Naive thymus-derived CD8-positive, alpha-beta T cell (primary cell): ENCODE measurements around the gene CSMD2. TPM values are rescaled to one million over a fixed set of nuclear protein-coding genes. Genes with fewer than 3 reads are reported as not detected.

Source experiments
- ATAC-seq, 2 donors: fragments of 150-1000 bp; cut with Tn5 transposase in 1 of 2; sonication (Bioruptor Pico), chemical (Tn5 transposase) in 1 of 2; 1 replicate in 1 of 2; 2 replicates in 1 of 2; pipeline ENCODE4 v1.10.0; 2021; ENCODE audit warnings: mild to moderate bottlenecking in 2 of 2, moderate library complexity in 2 of 2
- POLR2A ChIA-PET: fragments of 350-600 bp; sonication (Branson Sonifier 250); formaldehyde crosslinking; loops from one replicate; lab custom pipeline; 2021; ENCODE audit warnings: antibody characterized with exemption; lab: Charles Lee
- DNase-seq, 10 donors: peaks; one replicate each; pipeline versions ENCODE4 v3.0.0 to v3.0.0-alpha.2; 2020 to 2022
- H3K27ac Mint-ChIP-seq, 10 donors: one replicate each; pipeline ENCODE4 v1.8.0; 2020 to 2022; ENCODE audit warnings: mild to moderate bottlenecking in 10 of 10, mixed read lengths in 10 of 10, moderate library complexity in 4 of 10, inconsistent platforms in 1 of 10
- H3K27me3 Mint-ChIP-seq, 5 donors: one replicate each; pipeline ENCODE4 v1.8.0; 2021 to 2022; ENCODE audit warnings: mixed read lengths in 5 of 5
- H3K36me3 Mint-ChIP-seq, 3 donors: one replicate each; pipeline ENCODE4 v1.8.0; 2020 to 2022; ENCODE audit warnings: mixed read lengths in 3 of 3, mild to moderate bottlenecking in 2 of 3, inconsistent platforms in 1 of 3
- H3K4me1 Mint-ChIP-seq, 4 donors: one replicate each; pipeline ENCODE4 v1.8.0; 2021 to 2022; ENCODE audit warnings: mixed read lengths in 4 of 4
- H3K4me3 Mint-ChIP-seq, 10 donors: one replicate each; pipeline ENCODE4 v1.8.0; 2020 to 2022; ENCODE audit warnings: mild to moderate bottlenecking in 10 of 10, mixed read lengths in 10 of 10, moderate library complexity in 6 of 10, inconsistent platforms in 1 of 10
- H3K9me3 Mint-ChIP-seq, 9 donors: one replicate each; pipeline ENCODE4 v1.8.0; 2020 to 2022; ENCODE audit warnings: mixed read lengths in 9 of 9, mild to moderate bottlenecking in 3 of 9, inconsistent platforms in 1 of 9, moderate library complexity in 1 of 9
- polyA plus RNA-seq, 3 donors: library from polyadenylated mRNA; unstranded; fragments of 300-500 nt; fragmentation: Illumina TruSeq; gene quantifications; one replicate each; pipeline ENCODE4 v1.2.3, GENCODE V29; 2021
- total RNA-seq, 8 experiments: library from RNA in 2 of 8; stranded (reverse) in 2 of 8; gene quantifications; one replicate each; pipeline ENCODE4 v1.2.3 and lab custom pipeline; 2021 to 2026

The CSMD2 gene
- total and polyA plus RNA-seq, 5 experiments from 2014 or later = not detected

GRCh38 chr1:33472269-33472980 is 692.6 kb downstream of the CSMD2 start, which contains the start of gene ZSCAN20:
TSS of gene ZSCAN20 (plus strand) at chr1:33472645. CDS start at chr1:33479289, 6,644 bp downstream.
- peaks cover 0 to 2% (median 0%) of the 10 kb centered on the region in 3 donors for H3K36me3 Mint-ChIP-seq
- ATAC-seq = peak; percentile 95 to 98

GRCh38 chr1:33471416-33471815 is 693.6 kb downstream of the CSMD2 start:
- Mint-ChIP-seq H3K9me3 (no peaks in the 10 kb centered on the region), H3K36me3 (no peaks in the 10 kb centered on the region), H3K27me3 (peaks cover 0 to under 1% (median 0%) of the 10 kb centered on the region in 5 donors), H3K4me3 (peak overlapping the region in 6 of 10 donors; percentile 41 to 93 (median 90)), H3K27ac (peak overlapping the region in 2 of 10 donors; percentile 32 to 41), H3K4me1 (peaks cover 19 to 33% (median 27%) of the 10 kb centered on the region in 4 donors)
- no peak for DNase-seq
- no peak for ATAC-seq
- POLR2A ChIA-PET = interaction anchor here (1.2 to 1.3 kb wide), 2 partner anchors 175 to 290 kb away, joined by 3 read pairs; no protein-coding TSS in a partner anchor

More at GRCh38 chr1:33472269-33472980, 692.6 kb downstream of the CSMD2 start, which contains the start of gene ZSCAN20:
- Mint-ChIP-seq H3K4me3 (peak within 1 kb of the TSS; percentile 86 to 99 (median 92)), H3K27me3 (no peaks in the 10 kb centered on the region), H3K9me3 (no peaks in the 10 kb centered on the region), H3K27ac (peak within 1 kb of the TSS; percentile 74 to 96 (median 92)), H3K4me1 (peaks cover 21 to 33% (median 27%) of the 10 kb centered on the region in 4 donors)
- DNase-seq = peak; percentile 64 to 90 (median 80)
- POLR2A ChIA-PET = interaction anchor here (1.2 to 1.3 kb wide), 2 partner anchors 176 to 291 kb away, joined by 3 read pairs; no protein-coding TSS in a partner anchor

GRCh38 chr1:33470495-33471012 is 694.5 kb downstream of the CSMD2 start:
- Mint-ChIP-seq H3K4me3 (peak overlapping the region in 9 of 10 donors; percentile 17 to 77 (median 49)), H3K27ac (peak overlapping the region in 4 of 10 donors; percentile 30 to 90 (median 56)), H3K9me3 (no peaks in the 10 kb centered on the region), H3K36me3 (no peaks in the 10 kb centered on the region), H3K4me1 (peaks cover 19 to 33% (median 27%) of the 10 kb centered on the region in 4 donors), H3K27me3 (peaks cover 0 to 6% (median 0%) of the 10 kb centered on the region in 5 donors)
- DNase-seq (peak; percentile 15 to 71 (median 45)), ATAC-seq (peak; percentile 26 to 49)
- POLR2A ChIA-PET = no interaction called here

GRCh38 chr1:33469691-33470090 is 695.3 kb downstream of the CSMD2 start:
- Mint-ChIP-seq H3K36me3 (no peaks in the 10 kb centered on the region), H3K27me3 (peaks cover 0 to 6% (median 0%) of the 10 kb centered on the region in 5 donors), H3K4me3 (no peak overlapping the region), H3K9me3 (no peaks in the 10 kb centered on the region), H3K4me1 (peaks cover 19 to 33% (median 27%) of the 10 kb centered on the region in 4 donors), H3K27ac (peak overlapping the region in 1 of 10 donors; percentile 24)
- POLR2A ChIA-PET = interaction anchor here (0.7 kb wide), 1 partner anchor 15 kb away, joined by 3 read pairs; no protein-coding TSS in a partner anchor
- DNase-seq = no peak
- ATAC-seq = no peak

- Mint-ChIP-seq H3K9me3 (no peaks in the 10 kb centered on the region), H3K27ac (peak overlapping the region in 2 of 10 donors; percentile 4 to 7), H3K4me3 (no peak overlapping the region), H3K27me3 (peaks cover 0 to 6% (median 0%) of the 10 kb centered on the region in 5 donors), H3K4me1 (peaks cover 19 to 33% (median 27%) of the 10 kb centered on the region in 4 donors), H3K36me3 (no peaks in the 10 kb centered on the region)
- no peak for DNase-seq
- POLR2A ChIA-PET = interaction anchor here (0.7 kb wide), 1 partner anchor 14 kb away, joined by 3 read pairs; no protein-coding TSS in a partner anchor
- ATAC-seq = no peak
Measured at GRCh38 chr1:33468967-33469366, 696.1 kb downstream of the CSMD2 start.

- no peak for DNase-seq
- peak overlapping the region in 2 of 10 donors; percentile 4 to 7 for H3K27ac Mint-ChIP-seq
- POLR2A ChIA-PET = no interaction called here
- no peak for ATAC-seq
- peaks cover 0 to 6% (median 0%) of the 10 kb centered on the region in 5 donors for H3K27me3 Mint-ChIP-seq
- H3K9me3 Mint-ChIP-seq = no peaks in the 10 kb centered on the region
- H3K4me1 Mint-ChIP-seq = peaks cover 17 to 33% (median 28%) of the 10 kb centered on the region in 4 donors
- H3K36me3 Mint-ChIP-seq = no peaks in the 10 kb centered on the region
- H3K4me3 Mint-ChIP-seq = no peak overlapping the region
Measured at GRCh38 chr1:33468531-33468930, 696.5 kb downstream of the CSMD2 start.

- Mint-ChIP-seq H3K27ac (no peak overlapping the region), H3K36me3 (no peaks in the 10 kb centered on the region), H3K9me3 (no peaks in the 10 kb centered on the region), H3K4me3 (no peak overlapping the region), H3K27me3 (peaks cover 0 to 6% (median 0%) of the 10 kb centered on the region in 5 donors), H3K4me1 (peaks cover 13 to 30% (median 27%) of the 10 kb centered on the region in 4 donors)
- POLR2A ChIA-PET = no interaction called here
- ATAC-seq = no peak
- DNase-seq = no peak
Measured at GRCh38 chr1:33468011-33468410, 697.0 kb downstream of the CSMD2 start.

- H3K27me3 Mint-ChIP-seq = peaks cover 0 to 6% (median 0%) of the 10 kb centered on the region in 5 donors
- H3K27ac Mint-ChIP-seq = peak overlapping the region in 2 of 10 donors; percentile 8 to 10
Measured at GRCh38 chr1:33466159-33466558, 698.9 kb downstream of the CSMD2 start.

GRCh38 chr1:33465316-33465715 is 699.7 kb downstream of the CSMD2 start:
- ATAC-seq = no peak
- Mint-ChIP-seq H3K27me3 (peaks cover 0 to 6% (median 0%) of the 10 kb centered on the region in 5 donors), H3K27ac (no peak overlapping the region), H3K36me3 (no peaks in the 10 kb centered on the region), H3K4me1 (peaks cover 0 to 26% (median 4%) of the 10 kb centered on the region in 4 donors), H3K4me3 (no peak overlapping the region), H3K9me3 (no peaks in the 10 kb centered on the region)
- no peak for DNase-seq
- POLR2A ChIA-PET = no interaction called here

More at GRCh38 chr1:33466159-33466558, 698.9 kb downstream of the CSMD2 start:
- H3K4me3 Mint-ChIP-seq = no peak overlapping the region
- H3K36me3 Mint-ChIP-seq = no peaks in the 10 kb centered on the region
- POLR2A ChIA-PET = no interaction called here
- DNase-seq = no peak
- ATAC-seq = no peak
- H3K4me1 Mint-ChIP-seq = peaks cover 5 to 24% (median 10%) of the 10 kb centered on the region in 4 donors
- H3K9me3 Mint-ChIP-seq = no peaks in the 10 kb centered on the region

- H3K9me3 Mint-ChIP-seq = no peaks in the 10 kb centered on the region
- H3K36me3 Mint-ChIP-seq = no peaks in the 10 kb centered on the region
- no peak for DNase-seq
- POLR2A ChIA-PET = no interaction called here
- peaks cover 0 to 10% (median 3%) of the 10 kb centered on the region in 5 donors for H3K27me3 Mint-ChIP-seq
- H3K27ac Mint-ChIP-seq = peak overlapping the region in 1 of 10 donors; percentile 34
- no peak overlapping the region for H3K4me3 Mint-ChIP-seq
- ATAC-seq = no peak
- H3K4me1 Mint-ChIP-seq = peaks cover 0 to 33% (median under 1%) of the 10 kb centered on the region in 4 donors
Measured at GRCh38 chr1:33464552-33464951, 700.5 kb downstream of the CSMD2 start.
